PC-3 (cell line): ENCODE results near the gene SETD1A. TPM values are rescaled to one million over a fixed set of nuclear protein-coding genes. Genes with fewer than 3 reads are reported as not detected.

Experiments used
- ATAC-seq: fragments of 200-7000 bp; cut with Tn5 transposase; 2 replicates; pipeline ENCODE4 v1.9.1; 2020; ENCODE audit warnings: mild to moderate bottlenecking, moderate library complexity
- BruUV-seq: library from RNA; stranded (reverse); fragments of 400-500 nt; replicated peaks from 2 replicates; lab custom pipeline; 2021; lab: Mats Ljungman, UMichigan
- CTCF ChIA-PET: fragments of 300-600 bp; sonication (Branson Sonifier 250); formaldehyde crosslinking; loops from one replicate; lab custom pipeline; 2022; ENCODE audit warnings: antibody characterized with exemption; lab: Charles Lee
- POLR2A ChIA-PET: fragments of 300-600 bp; sonication (Branson Sonifier 250); formaldehyde crosslinking; loops from one replicate; lab custom pipeline; 2022; ENCODE audit warnings: antibody characterized with exemption; ENCODE audit not compliant: unreplicated experiment; lab: Charles Lee
- DNase-seq: peaks from one replicate; pipeline ENCODE4 v3.0.0-alpha.2; 2015
- H2AFZ ChIP-seq: fragments of 300-600 bp; sonication (generic); 2 replicates; pipeline ENCODE4 v1.6.0; 2016; ENCODE audit warnings: antibody characterized with exemption, low read length
- H3F3A ChIP-seq: fragments of 300-600 bp; sonication (generic); one replicate; pipeline ENCODE4 v1.6.0; 2017; ENCODE audit warnings: antibody characterized with exemption, low read length, control low read depth, mild to moderate bottlenecking; ENCODE audit not compliant: unreplicated experiment
- H3K27ac ChIP-seq: fragments of 300-600 bp; sonication (generic); 2 replicates; pipeline ENCODE4 v1.5.1; 2016; ENCODE audit warnings: mild to moderate bottlenecking, low read length
- H3K27me3 ChIP-seq: fragments of 300-600 bp; sonication (generic); 2 replicates; pipeline ENCODE4 v1.6.1; 2016; ENCODE audit warnings: low read length, mixed read lengths
- H3K36me3 ChIP-seq: fragments of 300-600 bp; sonication (generic); 2 replicates; pipeline ENCODE4 v1.6.1; 2016; ENCODE audit warnings: low read depth, mixed run types, low read length, mixed read lengths
- H3K4me1 ChIP-seq: fragments of 300-600 bp; sonication (generic); 2 replicates; pipeline ENCODE4 v1.5.1; 2016; ENCODE audit warnings: low read length; ENCODE audit not compliant: insufficient read depth
- H3K4me2 ChIP-seq: fragments of 300-600 bp; sonication (generic); 2 replicates; pipeline ENCODE4 v1.6.0; 2016; ENCODE audit warnings: low read length
- H3K4me3 ChIP-seq: fragments of 300-600 bp; sonication (generic); 2 replicates; pipeline ENCODE4 v1.5.1; 2016; ENCODE audit warnings: mild to moderate bottlenecking, low read length, mixed read lengths
- H3K79me2 ChIP-seq: fragments of 300-600 bp; sonication (generic); 2 replicates; pipeline ENCODE4 v1.6.1; 2017; ENCODE audit warnings: low read length, mixed read lengths
- H3K9ac ChIP-seq: fragments of 300-600 bp; sonication (generic); 2 replicates; pipeline ENCODE4 v1.6.0; 2016; ENCODE audit warnings: mild to moderate bottlenecking, low read length
- H3K9me2 ChIP-seq: fragments of 300-600 bp; sonication (generic); replicated peaks from 2 replicates; pipeline ENCODE4 v1.6.1; 2016; ENCODE audit warnings: mixed run types, low read length, mixed read lengths
- H3K9me3 ChIP-seq: fragments of 300-600 bp; sonication (generic); 2 replicates; pipeline ENCODE4 v1.6.1; 2016; ENCODE audit warnings: low read length, mixed read lengths
- H4K20me1 ChIP-seq: fragments of 300-600 bp; sonication (generic); 2 replicates; pipeline ENCODE4 v1.6.1; 2016; ENCODE audit warnings: low read length, mixed read lengths
- EZH2 ChIP-seq: fragments of 300-600 bp; sonication (generic); IDR thresholded peaks from one replicate; pipeline ENCODE4 v1.6.1; 2017; ENCODE audit warnings: antibody characterized with exemption, mild to moderate bottlenecking, low read length; ENCODE audit not compliant: unreplicated experiment
- EZH2phosphoT487 ChIP-seq: fragments of 300-600 bp; sonication (generic); IDR thresholded peaks from 2 replicates; pipeline ENCODE4 v1.6.1; 2018; ENCODE audit warnings: mild to moderate bottlenecking, antibody characterized with exemption, low read length, borderline replicate concordance
- intact Hi-C: fragments of 100-400 bp; cut with micrococcal nuclease; formaldehyde crosslinking; loops from 2 replicates; pipeline ENCODE4 v1.9.0; 2023
- total RNA-seq: library from RNA; depleted of rRNA; stranded (reverse); fragments of >200 nt; gene quantifications from 2 replicates; pipeline ENCODE4 v1.2.3, GENCODE V29; 2014
- TF ChIP-seq, protein P1 (sequence below): fragments of 300-600 bp; sonication (generic); conservative IDR thresholded peaks from 2 replicates; pipeline ENCODE4 v1.5.1; 2017; ENCODE audit warnings: antibody characterized with exemption, low read depth, mild to moderate bottlenecking, low read length

The SETD1A gene
- total RNA-seq, 1 experiment from 2014 or later, result 7.9 TPM

DNA sequence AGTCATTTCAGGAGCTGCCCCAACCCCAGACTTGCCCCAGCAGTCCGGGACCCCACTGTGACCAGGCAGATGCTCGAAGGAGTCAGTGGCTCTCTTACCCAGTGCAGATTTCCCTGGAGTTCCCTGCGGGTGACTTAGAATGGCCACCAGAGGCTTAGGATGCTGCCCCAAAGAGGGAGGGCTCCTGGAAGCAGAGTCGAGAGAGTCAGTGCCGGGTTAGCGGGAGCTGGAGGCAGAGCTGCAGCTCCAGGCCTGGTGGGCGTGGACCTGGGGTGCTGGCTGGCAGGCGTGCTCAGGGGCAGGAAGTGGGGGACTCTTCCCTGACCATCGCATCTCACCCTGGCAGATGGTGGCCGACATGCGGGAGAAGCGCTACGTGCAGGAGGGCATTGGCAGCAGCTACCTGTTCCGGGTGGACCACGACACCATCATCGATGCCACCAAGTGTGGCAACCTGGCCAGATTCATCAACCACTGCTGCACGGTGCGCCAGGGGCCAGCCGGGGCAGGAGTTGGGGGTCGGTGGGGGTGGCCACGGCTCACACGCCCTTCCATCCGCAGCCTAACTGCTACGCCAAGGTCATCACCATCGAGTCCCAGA lies 25.8 kb downstream of the SETD1A start:
- no peak for ATAC-seq
- Histone ChIP-seq H3K4me3 (no peak overlapping the region), H3K9me2 (no peaks in the 10 kb centered on the region), H3F3A (no peaks in the 10 kb centered on the region), H3K27ac (no peak overlapping the region), H4K20me1 (no peaks in the 10 kb centered on the region), H3K4me1 (peaks cover 7% of the 10 kb centered on the region; the same call in 1 of the 2 replicates), H3K4me2 (no peak overlapping the region), H3K9me3 (no peaks in the 10 kb centered on the region), H3K27me3 (no peaks in the 10 kb centered on the region), H3K9ac (no peak overlapping the region), H3K79me2 (no peaks in the 10 kb centered on the region), H3K36me3 (no peaks in the 10 kb centered on the region; the same call in 1 of the 2 replicates), H2AFZ (no peak overlapping the region)
- no peak for TF ChIP-seq EZH2phosphoT487
- TF ChIP-seq, protein P1, sequence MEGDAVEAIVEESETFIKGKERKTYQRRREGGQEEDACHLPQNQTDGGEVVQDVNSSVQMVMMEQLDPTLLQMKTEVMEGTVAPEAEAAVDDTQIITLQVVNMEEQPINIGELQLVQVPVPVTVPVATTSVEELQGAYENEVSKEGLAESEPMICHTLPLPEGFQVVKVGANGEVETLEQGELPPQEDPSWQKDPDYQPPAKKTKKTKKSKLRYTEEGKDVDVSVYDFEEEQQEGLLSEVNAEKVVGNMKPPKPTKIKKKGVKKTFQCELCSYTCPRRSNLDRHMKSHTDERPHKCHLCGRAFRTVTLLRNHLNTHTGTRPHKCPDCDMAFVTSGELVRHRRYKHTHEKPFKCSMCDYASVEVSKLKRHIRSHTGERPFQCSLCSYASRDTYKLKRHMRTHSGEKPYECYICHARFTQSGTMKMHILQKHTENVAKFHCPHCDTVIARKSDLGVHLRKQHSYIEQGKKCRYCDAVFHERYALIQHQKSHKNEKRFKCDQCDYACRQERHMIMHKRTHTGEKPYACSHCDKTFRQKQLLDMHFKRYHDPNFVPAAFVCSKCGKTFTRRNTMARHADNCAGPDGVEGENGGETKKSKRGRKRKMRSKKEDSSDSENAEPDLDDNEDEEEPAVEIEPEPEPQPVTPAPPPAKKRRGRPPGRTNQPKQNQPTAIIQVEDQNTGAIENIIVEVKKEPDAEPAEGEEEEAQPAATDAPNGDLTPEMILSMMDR, result no peak
- no peak for TF ChIP-seq EZH2
- ChIA-PET CTCF (no interaction called here), POLR2A (no interaction called here)
- intact Hi-C loops, result loop anchor here (5.0 kb wide), 1 partner anchor 459 kb away; the partner anchor contains the start of gene ZNF843
- BruUV-seq, result no TSS peak
- no peak for DNase-seq

DNA sequence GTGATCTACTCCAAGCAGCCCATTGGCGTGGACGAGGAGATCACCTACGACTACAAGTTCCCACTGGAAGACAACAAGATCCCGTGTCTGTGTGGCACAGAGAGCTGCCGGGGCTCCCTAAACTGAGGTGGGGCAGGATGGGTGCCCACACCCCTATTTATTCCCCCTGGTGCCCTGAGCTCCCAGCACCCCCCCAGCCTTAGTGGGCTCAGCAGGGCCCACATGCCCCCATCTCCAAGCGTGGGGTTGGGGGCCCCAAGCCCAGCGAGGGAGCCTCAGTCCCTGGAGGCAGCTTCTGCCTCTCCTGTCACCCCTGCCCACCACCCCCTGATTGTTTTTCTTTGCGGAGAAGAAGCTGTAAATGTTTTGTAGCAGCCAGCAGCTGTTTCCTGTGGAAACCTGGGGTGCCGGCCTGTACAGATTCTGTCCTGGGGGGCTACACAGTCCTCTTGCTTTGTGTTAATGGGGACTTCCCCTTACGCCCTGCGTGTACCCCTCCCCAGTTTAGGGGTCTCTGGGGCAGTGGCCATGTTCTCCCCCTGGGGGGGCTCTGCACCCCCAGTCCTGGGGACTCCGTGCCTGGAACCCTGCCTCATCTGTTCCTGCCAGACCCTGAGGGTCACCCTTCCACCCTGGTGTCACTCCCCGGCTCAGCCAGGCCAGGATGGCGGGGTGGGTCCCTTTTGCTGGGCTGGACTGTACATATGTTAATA lies 26.5 kb downstream of the SETD1A start:
- H3K79me2 ChIP-seq, result no peaks in the 10 kb centered on the region
- BruUV-seq, result no TSS peak
- no peak overlapping the region for H3K9ac ChIP-seq
- peaks cover 7% of the 10 kb centered on the region; the same call in 1 of the 2 replicates for H3K4me1 ChIP-seq
- H4K20me1 ChIP-seq, result no peaks in the 10 kb centered on the region
- H3K4me3 ChIP-seq, result no peak overlapping the region
- ChIA-PET CTCF (interaction anchor here (0.6 to 1.8 kb wide), 5 partner anchors 33 to 158 kb away, joined by 3 to 11 read pairs (median 4); partner anchors contain the start of genes ZNF646 and ZNF668), POLR2A (no interaction called here)
- no peak overlapping the region for H2AFZ ChIP-seq
- H3F3A ChIP-seq, result no peaks in the 10 kb centered on the region
- DNase-seq (no peak), ATAC-seq (no peak)
- H3K9me2 ChIP-seq, result no peaks in the 10 kb centered on the region
- TF ChIP-seq, protein P1, result no peak
- TF ChIP-seq EZH2phosphoT487, result no peak
- no peak for TF ChIP-seq EZH2
- H3K9me3 ChIP-seq, result no peaks in the 10 kb centered on the region
- H3K27ac ChIP-seq, result no peak overlapping the region
- intact Hi-C loops, result loop anchor here (2.0 to 5.0 kb wide), 2 partner anchors 111 to 458 kb away; partner anchors contain the start of genes VKORC1 and ZNF843
- no peaks in the 10 kb centered on the region for H3K36me3 ChIP-seq
- no peak overlapping the region for H3K4me2 ChIP-seq
- H3K27me3 ChIP-seq, result no peaks in the 10 kb centered on the region
